Measurements from ENCODE around the gene DDI1.

- TF ChIP-seq CTCF (IDR thresholded peaks at IDR 0.05) (no peak), POLR2AphosphoS5 (IDR thresholded peaks at IDR 0.05) (no peak), POLR2A (IDR thresholded peaks at IDR 0.05) (no peak)
Observed at GRCh38 chr11:104043142-104043541, 6.7 kb downstream of the DDI1 start.

All from breast epithelium (tissue), 3 donors.